ENCODE results near the gene ZNF524.

ZNF524 gene

GRCh38 chr19:55602104-55603001, 2.3 kb downstream of the ZNF524 start:
- DNase-seq (ENCODE audit: low read depth in 2 of 2) = no peak

- no peak for DNase-seq (ENCODE audit: low read depth in 2 of 2)
Observed at GRCh38 chr19:55603115-55603514, 3.0 kb downstream of the ZNF524 start.

- no peak for DNase-seq (ENCODE audit: low read depth in 2 of 2)
Observed at GRCh38 chr19:55603581-55604292, 3.6 kb downstream of the ZNF524 start.

GRCh38 chr19:55605207-55605636, 5.1 kb downstream of the ZNF524 start:
- DNase-seq (ENCODE audit: low read depth in 2 of 2) = peak; percentile 98 to 99

- DNase-seq (ENCODE audit: low read depth in 2 of 2) = peak; percentile 53 to 57
Observed at GRCh38 chr19:55605637-55606470, 5.8 kb downstream of the ZNF524 start, which contains the start of gene ZNF865. TSS of gene ZNF865 (plus strand) at chr19:55605647. CDS start at chr19:55613619, 7,972 bp downstream.

GRCh38 chr19:55606471-55606787, 6.3 kb downstream of the ZNF524 start:
- DNase-seq (ENCODE audit: low read depth in 2 of 2) = no peak

- no peak for DNase-seq (ENCODE audit: low read depth in 2 of 2)
Observed at GRCh38 chr19:55606817-55607216, 6.7 kb downstream of the ZNF524 start.

GRCh38 chr19:55609326-55609725, 9.2 kb downstream of the ZNF524 start:
- no peak for DNase-seq (ENCODE audit: low read depth in 2 of 2)

GRCh38 chr19:55611300-55611982, 11.4 kb downstream of the ZNF524 start:
- no peak for DNase-seq (ENCODE audit: low read depth in 2 of 2)

- no peak for DNase-seq (ENCODE audit: low read depth in 2 of 2)
Observed at GRCh38 chr19:55611983-55612645, 12.0 kb downstream of the ZNF524 start.

GRCh38 chr19:55613396-55613795, 13.3 kb downstream of the ZNF524 start:
- no peak for DNase-seq (ENCODE audit: low read depth in 2 of 2)

- no peak for DNase-seq (ENCODE audit: low read depth in 2 of 2)
Observed at GRCh38 chr19:55613930-55614710, 14.0 kb downstream of the ZNF524 start.

GRCh38 chr19:55614711-55615542, 14.8 kb downstream of the ZNF524 start:
- DNase-seq (ENCODE audit: low read depth in 2 of 2) = no peak

GRCh38 chr19:55615543-55616394, 15.7 kb downstream of the ZNF524 start:
- no peak for DNase-seq (ENCODE audit: low read depth in 2 of 2)

GRCh38 chr19:55616395-55616875, 16.3 kb downstream of the ZNF524 start:
- DNase-seq (ENCODE audit: low read depth in 2 of 2) = no peak

GRCh38 chr19:55617426-55617825, 17.3 kb downstream of the ZNF524 start:
- no peak for DNase-seq (ENCODE audit: low read depth in 2 of 2)

GRCh38 chr19:55618426-55618825, 18.3 kb downstream of the ZNF524 start:
- DNase-seq (ENCODE audit: low read depth in 2 of 2) = no peak

GRCh38 chr19:55619286-55619685, 19.2 kb downstream of the ZNF524 start:
- no peak for DNase-seq (ENCODE audit: low read depth in 2 of 2)

Data from stimulated activated CD4-positive, alpha-beta T cell treated with anti-CD3 and anti-CD28 coated beads, Interleukin-1b, Interleukin-23, amount 100 ng/mL, for 4 hours (primary cell).